GM19324 (cell line): ENCODE results near the gene TBC1D12.
"Not testable (repeated sequence)": the region's sequence is repeated elsewhere in the genome, so short reads cannot be mapped to it uniquely, and the experiment has no call there.

Experiments used
- ATAC-seq: cut with Tn5 transposase; IDR thresholded peaks from one replicate; pipeline ENCODE4 v1.9.1; 2021; ENCODE audit warnings: mild to moderate bottlenecking, moderate library complexity; ENCODE audit not compliant: unreplicated experiment, low FRiP score

The TBC1D12 gene

GRCh38 chr10:94402204-94402842, at the start of gene TBC1D12:
Gene TBC1D12 (plus strand): TSS chr10:94402541. CDS start chr10:94402614, 73 bp downstream.
- ATAC-seq: peak; percentile 74

- ATAC-seq: no peak
These were observed 49.0 kb upstream of the TBC1D12 start for GRCh38 chr10:94353336-94353735.

GRCh38 chr10:94355841-94356240, 46.5 kb upstream of the TBC1D12 start:
- ATAC-seq: no peak

DNA sequence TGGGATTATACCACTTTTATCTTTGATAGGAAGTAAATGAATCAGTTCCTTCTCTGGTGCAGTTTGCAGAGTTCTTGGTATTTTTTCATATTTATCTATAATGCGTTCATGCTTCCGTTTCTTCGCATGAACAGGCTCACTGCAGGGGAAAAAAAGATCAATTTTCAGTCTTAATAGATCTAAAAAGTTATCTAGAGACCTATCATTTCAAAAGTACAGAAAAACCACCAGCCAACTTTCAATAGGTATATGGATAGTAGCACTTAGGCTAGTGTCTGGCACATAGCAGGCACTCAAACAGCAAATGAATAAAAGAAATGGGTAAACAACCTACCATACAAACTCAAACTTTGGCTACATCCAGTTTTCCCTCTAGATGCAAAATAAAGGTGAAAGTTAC, 45.1 kb upstream of the TBC1D12 start:
- no peak for ATAC-seq

GRCh38 chr10:94358480-94358879, 43.9 kb upstream of the TBC1D12 start:
- no peak for ATAC-seq

- ATAC-seq: no peak
These were observed 41.1 kb upstream of the TBC1D12 start for GRCh38 chr10:94361171-94361794.

- peak; percentile 99 for ATAC-seq
These were observed 39.7 kb upstream of the TBC1D12 start, which contains the start of gene NOC3L for GRCh38 chr10:94362360-94363250. Gene NOC3L (minus strand): TSS chr10:94362939. CDS start chr10:94362838, 101 bp downstream.

- peak; percentile 21 for ATAC-seq
These were observed 39.1 kb upstream of the TBC1D12 start for GRCh38 chr10:94363251-94363565.

- ATAC-seq: no peak
These were observed 37.9 kb upstream of the TBC1D12 start for GRCh38 chr10:94364482-94364881.

- no peak for ATAC-seq
These were observed 36.0 kb upstream of the TBC1D12 start for GRCh38 chr10:94366382-94366781.

- ATAC-seq: no peak
These were observed 31.8 kb upstream of the TBC1D12 start for GRCh38 chr10:94370501-94370900.

DNA sequence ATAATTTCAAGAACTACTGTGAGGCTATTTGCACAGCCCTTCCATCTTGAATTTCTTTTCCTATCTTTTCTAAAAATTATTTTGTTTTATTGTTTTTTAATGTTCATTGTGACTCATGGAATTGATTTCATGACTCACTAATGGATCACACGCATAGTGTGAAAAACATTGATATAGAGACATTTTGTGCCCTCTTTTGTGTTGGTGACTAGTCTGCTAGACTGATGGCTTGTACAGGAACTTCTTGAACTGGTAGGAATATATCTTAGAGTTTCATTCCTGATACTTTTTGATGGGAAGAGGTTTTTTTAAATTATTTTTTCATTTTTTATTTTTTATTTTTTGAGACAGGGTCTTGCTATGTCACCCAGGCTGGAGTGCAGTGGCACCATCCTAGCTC, 27.0 kb upstream of the TBC1D12 start:
- no peak for ATAC-seq

DNA sequence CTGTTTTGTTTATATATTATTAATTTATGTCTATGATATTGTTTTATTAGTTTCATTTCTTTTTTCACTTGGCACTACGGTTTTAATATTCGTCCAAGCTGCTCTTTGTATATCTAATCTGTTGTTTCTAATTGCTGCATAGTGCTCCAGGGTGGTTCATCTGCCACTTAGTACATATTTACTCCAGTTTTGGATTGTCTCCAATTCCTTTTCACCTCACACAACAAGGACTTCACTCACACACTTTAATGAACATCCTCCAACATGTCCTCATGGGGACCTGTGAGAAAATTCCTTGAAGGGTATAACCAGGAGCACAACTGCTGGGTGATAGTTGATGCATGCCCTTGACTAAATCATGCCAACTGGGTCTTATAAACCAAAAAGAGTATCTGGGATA, 25.5 kb upstream of the TBC1D12 start:
- ATAC-seq: no peak

- no peak for ATAC-seq
These were observed 18.8 kb upstream of the TBC1D12 start for GRCh38 chr10:94383530-94383929.

DNA sequence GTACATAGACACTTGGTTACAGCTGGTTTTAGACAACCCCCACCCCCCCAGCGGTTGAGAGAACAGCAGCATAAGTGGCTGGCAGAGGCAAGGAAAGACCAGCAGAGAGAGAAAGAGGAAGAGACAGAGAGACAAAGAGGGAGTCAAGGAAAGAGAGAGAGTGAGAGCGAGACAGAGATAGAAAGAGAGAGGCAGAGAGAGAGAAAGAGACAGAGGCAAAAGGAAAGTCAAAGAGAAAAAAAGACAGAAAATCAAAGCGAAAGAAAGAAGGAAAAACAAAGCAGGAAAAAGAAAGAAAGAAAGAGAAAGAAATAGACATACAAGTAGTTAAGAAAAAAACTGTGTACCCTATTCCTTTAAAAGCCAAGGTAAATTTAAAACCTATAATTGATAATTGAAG, 16.6 kb upstream of the TBC1D12 start:
- not testable (repeated sequence) for ATAC-seq

DNA sequence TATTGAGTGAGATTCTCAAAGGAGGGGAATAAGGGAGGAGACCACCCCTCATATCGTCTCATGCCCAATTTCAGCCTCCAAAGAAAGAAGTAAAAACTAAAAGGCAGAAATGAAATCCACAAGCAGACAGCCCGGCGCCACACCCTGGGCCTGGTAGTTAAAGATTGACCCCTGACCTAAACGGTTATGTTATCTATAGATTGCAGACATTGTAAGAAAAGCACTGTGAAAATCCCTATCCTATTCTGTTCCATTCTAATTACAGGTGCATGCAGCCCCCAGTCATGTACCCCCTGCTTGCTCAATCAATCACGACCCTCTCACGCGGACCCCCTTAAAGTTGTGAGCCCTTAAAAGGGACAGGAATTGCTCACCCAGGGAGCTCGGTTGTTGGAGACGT, 10.2 kb upstream of the TBC1D12 start:
- not testable (repeated sequence) for ATAC-seq

DNA sequence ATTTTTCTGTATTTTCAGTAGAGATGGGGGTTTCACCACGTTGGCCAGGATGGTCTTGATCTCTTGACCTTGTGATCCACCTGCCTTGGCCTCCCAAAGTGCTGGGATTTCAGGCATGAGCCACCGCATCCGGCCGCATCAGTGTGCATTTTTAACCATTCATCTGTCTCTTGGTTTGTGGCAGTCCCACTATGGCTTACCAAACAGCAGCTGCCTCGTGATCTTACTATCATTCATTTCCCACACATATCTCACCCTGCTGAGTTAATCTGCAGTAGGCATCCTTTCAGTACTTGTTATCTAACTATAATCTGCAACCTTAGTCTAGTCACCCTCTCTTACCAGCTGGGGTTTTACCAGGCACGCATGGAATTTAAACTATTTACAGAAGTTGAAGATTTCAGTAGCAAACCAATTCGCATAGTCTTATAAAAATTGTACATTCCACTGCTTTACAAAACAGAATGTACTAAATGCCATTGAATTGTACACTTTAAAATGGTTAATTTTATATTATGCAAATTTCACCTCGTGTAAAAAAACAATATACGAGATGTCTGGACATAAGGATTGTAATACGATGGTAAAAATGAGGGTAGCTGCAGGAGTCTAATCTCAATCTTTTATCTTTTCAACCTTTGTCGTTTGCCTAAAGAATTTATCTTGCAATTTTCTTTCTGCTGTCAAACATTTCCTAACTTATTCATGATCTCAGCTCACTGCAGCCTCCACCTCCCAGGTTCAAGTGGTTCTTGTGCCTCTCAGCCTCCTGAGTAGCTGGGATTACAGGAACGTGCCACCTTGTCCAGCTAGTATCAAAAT, 4.6 kb upstream of the TBC1D12 start:
- ATAC-seq: no peak

DNA sequence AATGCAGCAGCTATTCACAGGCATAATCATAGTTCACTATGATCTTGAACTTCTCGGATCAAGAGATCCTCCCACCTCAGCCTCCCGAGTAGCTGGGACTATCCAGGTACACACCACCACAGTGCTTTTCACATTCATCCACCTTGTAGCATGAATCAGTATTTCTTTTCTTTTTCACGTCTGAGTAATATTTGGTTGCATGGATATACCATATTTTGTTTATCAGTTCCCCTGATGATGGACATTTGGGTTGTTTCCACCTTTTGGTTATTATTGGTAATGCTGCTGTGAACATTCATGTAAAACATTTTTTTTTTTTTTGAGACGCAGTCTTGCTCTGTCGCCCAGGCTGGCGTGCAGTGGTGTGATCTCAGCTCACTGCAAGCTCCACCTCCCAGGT, 3.6 kb upstream of the TBC1D12 start:
- no peak for ATAC-seq

- ATAC-seq: peak; percentile 42
These were observed 570 bp downstream of the TBC1D12 start for GRCh38 chr10:94402843-94403379.
